Lower leg skin (tissue), 4 donors: Measurements from ENCODE around the gene EPRS1. TPM values are rescaled to one million over a fixed set of nuclear protein-coding genes. Genes with fewer than 3 reads are reported as not detected.
A peak's percentile ranks its signal among the peaks of the same experiment; 100 is the strongest.

Experiments
- DNase-seq, 2 donors: peaks; one replicate each; pipeline ENCODE4 v3.0.0-alpha.2; 2019; ENCODE audit warnings: low spot score in 2 of 2
- H3K4me3 ChIP-seq: fragments of 200-600 bp; sonication (generic); 2 replicates; pipeline ENCODE4 v1.5.1; 2017; ENCODE audit warnings: mild to moderate bottlenecking, low read depth; ENCODE audit not compliant: poor library complexity, severe bottlenecking
- CTCF ChIP-seq, 3 donors: fragments of 450-650 bp; IDR thresholded peaks; one replicate each; pipeline ENCODE4 v1.5.1; 2016; ENCODE audit warnings: antibody characterized with exemption in 3 of 3, mild to moderate bottlenecking in 3 of 3, moderate library complexity in 2 of 3
- POLR2A ChIP-seq, 2 donors: fragments of 450-650 bp; IDR thresholded peaks; one replicate each; pipeline ENCODE4 v1.6.1; 2016 to 2017; ENCODE audit warnings: antibody characterized with exemption in 2 of 2, mild to moderate bottlenecking in 1 of 2, moderate library complexity in 1 of 2
- WGBS, 2 donors: methylation state at CpG; one replicate each; pipeline ENCODE4 v1.1.5; 2018; 5-methylcytosine and 5-hydroxymethylcytosine counted together
- intact Hi-C: fragments of 100-400 bp; cut with DNase I; formaldehyde crosslinking; loops from one replicate; pipeline ENCODE4 v1.15.0; 2023; ENCODE audit warnings: low total_unique reads
- total RNA-seq, 4 donors: library from RNA; depleted of rRNA; stranded (reverse); fragments of >200 nt; gene quantifications; one replicate each; pipeline ENCODE4 v1.1.0, GENCODE V29; 2016

Gene EPRS1
- 10 to 100 TPM; 30.6 to 43.2 (median 40.9) TPM for total RNA-seq

GRCh38 chr1:220046052-220046930, at the start of gene EPRS1:
TSS of gene EPRS1 (minus strand) at chr1:220046505. CDS start at chr1:220046388, 117 bp downstream.
- TF ChIP-seq POLR2A (IDR thresholded peaks at IDR 0.05) (no peak), CTCF (IDR thresholded peaks at IDR 0.05) (peak in 1 of 3 donors; percentile 72)
- intact Hi-C loops, result no loop called here
- DNase-seq, result peak; percentile 92 to 97
- H3K4me3 ChIP-seq, result peak within 1 kb of the TSS; percentile 63
- 0% methylated on average over 39 to 56 of the region's 71 CpGs for WGBS, 2 donors

- 3 to 4% methylated on average over 36 to 40 of the region's 73 CpGs for WGBS, 2 donors
- intact Hi-C loops, result no loop called here
- H3K4me3 ChIP-seq, result peak within 1 kb of the TSS; percentile 91
- peak; percentile 84 to 97 for DNase-seq
- TF ChIP-seq POLR2A (IDR thresholded peaks at IDR 0.05) (no peak), CTCF (IDR thresholded peaks at IDR 0.05) (no peak)
These were observed 48.0 kb upstream of the EPRS1 start, which contains the start of gene IARS2 for GRCh38 chr1:220094016-220094911. TSS of gene IARS2 (plus strand) at chr1:220094132. CDS start at chr1:220094217, 85 bp downstream.

GRCh38 chr1:220093361-220094015, 47.2 kb upstream of the EPRS1 start:
- intact Hi-C loops, result no loop called here
- no peak overlapping the region for H3K4me3 ChIP-seq
- WGBS, 2 donors, result 22 to 23% methylated on average over 12 of the region's 12 CpGs
- TF ChIP-seq CTCF (IDR thresholded peaks at IDR 0.05) (no peak), POLR2A (IDR thresholded peaks at IDR 0.05) (no peak)
- no peak for DNase-seq

- intact Hi-C loops, result no loop called here
- TF ChIP-seq CTCF (IDR thresholded peaks at IDR 0.05), result no peak
- no peak for TF ChIP-seq POLR2A (IDR thresholded peaks at IDR 0.05)
- DNase-seq, result no peak
- 100% methylated on average over 1 of the region's 1 CpG for WGBS, 2 donors
- H3K4me3 ChIP-seq, result no peak overlapping the region
These were observed 46.4 kb upstream of the EPRS1 start for GRCh38 chr1:220092694-220093093.
